HG03095 (cell line): ENCODE measurements around the gene RILPL1.
"Not testable (repeated sequence)": the region's sequence is repeated elsewhere in the genome, so short reads cannot be mapped to it uniquely, and the experiment has no call there.

Source experiments
- ATAC-seq: cut with Tn5 transposase; IDR thresholded peaks from one replicate; pipeline ENCODE4 v1.9.1; 2021; ENCODE audit warnings: moderate library complexity; ENCODE audit not compliant: unreplicated experiment

Gene RILPL1

DNA sequence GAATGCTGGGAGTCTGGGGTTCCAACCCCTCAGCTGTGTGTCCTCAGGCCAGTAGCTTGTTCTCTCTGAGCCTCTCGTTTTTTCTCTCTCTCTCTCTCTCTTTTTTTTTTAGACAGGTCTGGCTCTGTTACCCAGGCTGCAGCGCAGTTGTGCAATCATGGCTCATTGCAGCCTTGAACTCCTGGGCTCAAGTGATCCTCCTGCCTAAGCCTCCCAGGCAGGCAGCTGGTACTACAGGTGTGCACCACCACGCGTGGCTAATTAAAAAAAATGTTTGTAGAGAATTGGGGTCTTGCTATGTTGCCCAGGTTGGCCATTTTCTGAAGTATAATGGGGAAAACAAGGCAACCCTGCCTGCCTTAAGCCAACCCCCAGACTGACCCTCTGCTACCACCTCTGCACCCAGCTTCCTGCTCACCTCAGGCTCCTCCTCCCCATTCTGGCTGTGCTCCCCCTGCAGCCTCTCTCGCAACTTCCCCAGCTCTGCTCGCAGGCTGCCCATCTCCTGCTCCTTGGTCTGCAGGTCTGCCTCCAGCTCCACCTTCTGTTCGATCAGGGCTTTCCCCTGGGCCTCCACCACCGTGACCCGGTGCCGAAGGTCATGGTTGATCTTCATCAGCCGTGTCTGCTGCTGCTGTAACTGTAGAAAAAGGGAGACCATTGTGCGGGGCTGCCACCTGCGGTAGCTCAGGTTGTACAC lies 35.2 kb downstream of the RILPL1 start:
- ATAC-seq = no peak

DNA sequence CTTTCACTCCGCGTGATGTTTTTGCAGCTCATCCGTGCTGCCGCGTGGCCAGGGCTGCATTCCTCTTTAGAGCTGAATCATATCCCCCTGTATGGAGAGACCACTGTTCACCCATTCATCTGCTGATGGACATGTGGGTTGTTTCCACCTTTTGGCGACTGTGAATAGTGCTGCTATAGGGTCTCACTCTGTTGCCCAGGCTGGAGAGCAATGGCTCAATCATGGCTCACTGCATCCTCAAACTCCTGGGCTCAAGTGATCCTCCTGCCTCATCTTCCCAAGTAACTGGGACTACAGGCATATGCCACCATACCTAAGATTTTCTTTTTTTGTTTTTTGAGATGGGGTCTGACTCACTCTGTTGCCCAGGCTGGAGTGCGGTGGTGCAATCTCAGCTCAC lies 36.5 kb downstream of the RILPL1 start:
- ATAC-seq = no peak

GRCh38 chr12:123494124-123494851 lies 39.2 kb downstream of the RILPL1 start:
- ATAC-seq = no peak

DNA sequence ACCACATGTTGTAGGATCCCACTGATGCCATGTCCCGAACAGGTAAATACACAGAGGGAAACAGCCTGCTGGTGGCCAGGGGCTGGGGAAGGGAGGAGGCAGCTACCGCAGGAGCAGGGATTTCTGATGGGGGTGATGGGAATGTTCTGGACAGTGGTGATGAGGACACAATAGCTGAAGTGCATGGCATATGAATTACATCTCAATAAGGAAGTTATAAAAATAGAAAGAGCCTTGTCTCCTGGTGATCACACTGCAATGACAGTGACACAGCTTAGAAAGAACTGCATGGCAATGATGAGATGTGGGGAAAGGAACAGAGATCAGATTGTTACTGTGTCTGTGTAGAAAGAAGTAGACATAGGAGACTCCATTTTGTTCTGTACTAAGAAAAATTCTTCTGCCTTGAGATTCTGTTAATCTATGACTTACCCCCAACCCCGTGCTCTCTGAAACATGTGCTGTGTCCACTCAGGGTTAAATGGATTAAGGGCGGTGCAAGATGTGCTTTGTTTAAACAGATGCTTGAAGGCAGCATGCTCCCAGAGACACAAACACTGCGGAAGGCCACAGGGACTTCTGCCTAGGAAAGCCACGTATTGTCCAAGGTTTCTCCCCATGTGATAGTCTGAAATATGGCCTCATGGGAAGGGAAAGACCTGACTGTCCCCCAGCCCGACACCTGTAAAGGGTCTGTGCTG lies 41.0 kb downstream of the RILPL1 start:
- ATAC-seq = not testable (repeated sequence)

DNA sequence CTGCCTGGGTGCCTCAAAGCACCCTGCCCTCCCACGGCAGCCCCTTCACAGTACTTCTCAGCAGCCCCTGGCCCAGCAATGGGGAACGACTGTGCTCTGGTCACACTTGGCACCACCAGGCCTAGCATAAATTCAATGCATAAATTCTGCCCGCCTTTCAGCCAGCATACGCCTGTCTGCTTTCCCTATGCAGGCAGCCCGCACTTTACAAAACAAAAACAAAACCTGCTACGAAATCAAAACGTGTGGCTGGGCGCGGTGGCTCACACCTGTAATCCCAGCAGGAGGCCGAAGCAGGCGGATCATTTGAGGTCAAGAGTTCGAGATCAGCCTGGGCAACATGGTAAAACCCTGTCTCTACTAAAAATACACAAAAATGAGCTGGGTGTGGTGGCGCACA lies 42.0 kb downstream of the RILPL1 start:
- no peak for ATAC-seq

DNA sequence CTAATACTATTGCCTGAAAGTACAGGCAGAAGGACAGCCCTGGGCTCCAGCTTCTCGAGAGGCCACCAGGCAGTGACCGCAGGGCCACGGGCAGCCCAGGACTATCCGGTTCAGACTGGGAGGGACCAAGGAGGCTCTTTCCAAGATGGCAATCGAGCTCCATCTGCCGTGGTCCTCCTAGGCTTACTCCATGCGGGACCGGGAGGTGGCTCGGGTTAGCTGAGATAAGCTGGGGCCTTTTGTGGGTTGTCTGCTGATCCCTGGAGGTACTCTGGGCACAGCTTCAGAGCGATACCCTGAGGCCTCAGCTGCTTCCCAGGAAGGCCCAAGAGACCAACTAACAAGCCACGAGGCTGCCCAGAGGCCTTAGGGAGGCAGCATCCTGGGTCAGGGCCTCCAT lies 42.5 kb downstream of the RILPL1 start:
- no peak for ATAC-seq

GRCh38 chr12:123490089-123490488 lies 43.4 kb downstream of the RILPL1 start:
- no peak for ATAC-seq

DNA sequence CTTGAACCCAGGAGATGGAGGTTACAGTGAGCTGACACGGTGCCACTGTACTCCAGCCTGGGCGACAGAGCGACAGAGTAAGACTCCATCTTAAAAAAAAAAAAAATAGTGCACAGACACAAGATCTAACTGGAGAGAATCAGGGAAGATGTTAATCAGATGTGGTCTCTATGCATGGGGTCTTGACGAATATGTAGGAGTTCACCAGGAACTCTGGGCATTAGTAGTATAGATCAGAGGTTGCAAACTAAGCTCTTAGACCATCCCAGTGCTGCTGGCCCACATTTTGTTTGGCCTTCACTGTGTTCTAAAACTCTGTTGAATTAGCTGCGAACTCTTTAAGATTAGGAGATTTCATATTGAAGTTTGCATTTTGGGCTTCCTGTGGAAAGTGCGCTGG lies 43.9 kb downstream of the RILPL1 start:
- ATAC-seq = no peak

DNA sequence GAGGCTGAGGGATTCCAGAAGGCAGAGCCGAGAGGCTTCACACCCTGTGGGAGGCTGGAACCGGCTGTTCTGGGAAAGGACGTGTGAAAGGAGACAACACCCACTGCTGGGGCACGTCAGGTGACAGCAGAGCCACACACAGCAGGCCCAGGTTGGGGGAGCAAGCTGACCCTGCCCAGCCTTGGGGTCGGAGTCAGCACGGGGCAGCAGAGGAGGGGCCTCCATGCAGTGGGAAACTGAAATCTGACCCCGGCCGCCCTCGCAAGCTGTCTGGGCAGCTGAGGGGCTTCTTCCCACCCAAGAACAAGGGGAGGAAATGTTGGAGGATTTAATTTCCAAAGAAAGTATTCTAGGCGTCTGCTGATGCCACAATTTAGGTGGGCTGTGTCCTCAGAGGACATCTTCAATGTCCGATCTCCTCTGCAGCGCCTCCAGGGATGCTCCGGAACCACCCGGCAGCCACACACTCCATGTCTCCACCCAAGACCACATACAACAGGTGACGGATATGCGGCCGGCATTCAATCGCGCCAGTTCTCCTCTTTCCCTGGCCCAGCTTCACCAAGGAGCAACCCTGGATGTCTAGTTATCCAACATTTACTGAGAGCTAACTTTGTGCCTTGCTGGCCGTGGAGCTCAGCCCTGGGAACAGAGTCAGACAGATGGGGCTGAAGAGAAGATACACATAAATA lies 44.8 kb downstream of the RILPL1 start:
- no peak for ATAC-seq

DNA sequence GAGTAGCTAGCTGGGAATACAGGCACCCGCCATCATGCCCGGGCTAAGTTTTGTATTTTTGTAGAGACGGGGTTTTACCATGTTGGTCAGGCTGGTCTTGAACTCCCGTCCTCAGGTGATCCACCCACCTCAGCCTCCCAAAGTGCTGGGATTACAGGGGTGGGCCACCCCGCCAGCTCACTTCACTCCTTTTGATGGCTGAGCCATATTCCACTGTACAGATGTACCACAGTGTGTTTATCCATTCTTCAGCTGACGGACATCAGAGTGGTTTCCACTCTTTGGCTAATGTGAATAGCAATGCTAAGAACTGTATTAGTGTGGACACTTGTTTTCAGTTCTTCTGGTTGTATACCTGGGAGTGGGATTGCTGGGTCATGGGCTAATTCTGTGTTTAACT lies 46.1 kb downstream of the RILPL1 start:
- no peak for ATAC-seq

- no peak for ATAC-seq
Observed at GRCh38 chr12:123485756-123486155, 47.8 kb downstream of the RILPL1 start.

- no peak for ATAC-seq
Observed at GRCh38 chr12:123483602-123484248, 49.8 kb downstream of the RILPL1 start.

GRCh38 chr12:123482876-123483275 lies 50.6 kb downstream of the RILPL1 start:
- no peak for ATAC-seq

GRCh38 chr12:123481251-123481650 lies 52.3 kb downstream of the RILPL1 start:
- ATAC-seq = not testable (repeated sequence)

DNA sequence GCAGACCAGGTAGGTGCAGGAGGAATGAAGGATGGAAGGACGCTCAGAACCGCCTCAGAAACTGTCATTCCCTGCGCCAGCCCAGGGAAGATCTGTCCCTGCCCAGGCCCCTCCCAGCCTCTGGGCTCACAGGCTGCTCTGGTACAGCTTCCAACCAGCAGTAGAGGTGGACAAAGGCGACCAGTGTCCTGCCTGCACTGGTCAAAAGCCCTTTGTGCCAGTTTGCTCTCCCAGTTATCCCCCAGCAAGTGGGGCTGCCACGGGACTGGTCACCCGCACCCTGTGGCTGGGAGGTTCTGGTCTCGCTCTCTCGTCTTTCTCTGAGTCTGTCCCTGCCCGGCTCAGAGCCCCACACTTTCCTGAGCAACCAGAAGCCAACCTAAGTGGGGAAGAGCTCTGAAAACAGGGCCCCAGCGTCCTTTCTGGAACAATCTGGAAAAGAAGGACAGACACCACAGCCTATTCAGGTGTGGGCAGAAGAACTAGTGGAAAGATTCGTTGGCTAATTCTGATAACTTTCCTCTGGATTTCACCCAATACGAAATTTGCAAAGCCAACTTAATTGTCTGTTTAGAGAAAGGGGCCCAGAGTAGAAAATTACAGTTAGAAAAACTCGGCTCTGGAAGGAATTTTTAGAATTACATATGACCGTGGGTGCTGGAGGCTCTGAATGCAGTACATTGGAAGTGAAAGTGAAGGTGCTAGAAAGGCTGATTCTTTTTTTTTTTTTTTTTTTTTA lies 53.9 kb downstream of the RILPL1 start:
- ATAC-seq = no peak

- no peak for ATAC-seq
Observed at GRCh38 chr12:123478762-123479161, 54.8 kb downstream of the RILPL1 start.

DNA sequence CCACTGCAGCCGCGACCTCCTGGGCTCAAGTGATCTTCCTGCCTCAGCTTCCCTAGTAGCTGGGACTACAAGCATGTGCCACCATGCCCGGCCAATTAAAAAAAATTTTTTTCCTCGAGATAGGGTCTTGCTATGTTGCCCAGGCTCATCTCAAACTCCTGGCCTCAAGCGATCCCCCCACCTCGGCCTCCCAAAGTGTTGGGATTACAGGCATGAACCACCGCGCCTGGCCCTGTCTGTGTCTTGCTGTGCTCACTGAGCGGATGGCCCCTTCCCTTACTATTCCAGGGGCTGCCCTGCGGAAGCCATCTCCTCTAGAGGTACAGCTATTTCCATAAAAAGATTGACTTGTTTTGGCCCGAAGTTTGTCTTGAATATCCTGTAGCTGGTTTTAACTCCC lies 55.5 kb downstream of the RILPL1 start:
- ATAC-seq = no peak

- ATAC-seq = no peak
Observed at GRCh38 chr12:123475246-123475703, 58.2 kb downstream of the RILPL1 start.

- no peak for ATAC-seq
Observed at GRCh38 chr12:123474485-123475245, 58.9 kb downstream of the RILPL1 start.
